ENCODE results near the gene GNG3. TPM values are rescaled to one million over a fixed set of nuclear protein-coding genes. Genes with fewer than 3 reads are reported as not detected.

The GNG3 gene
- total RNA-seq, result not detected

- Histone ChIP-seq H3K4me1 (peaks cover 8 to 21% of the 10 kb centered on the region in 2 donors), H3K27ac (peak within 1 kb of the TSS; percentile 86 to 94), H3K9me3 (no peaks in the 10 kb centered on the region), H3K36me3 (peaks cover 11 to 18% of the 10 kb centered on the region in 2 donors), H3K27me3 (no peaks in the 10 kb centered on the region), H3K4me3 (peak within 1 kb of the TSS; percentile 75 to 76)
- intact Hi-C loops (cut with DNase I), result loop anchor here (2.0 to 5.0 kb wide), 3 partner anchors 53 to 125 kb away; partner anchors contain the start of genes INTS5, POLR2G, STX5 and TEX54
- no peak for TF ChIP-seq CTCF (IDR thresholded peaks at IDR 0.05)
- DNase-seq (ENCODE audit: low spot score in 2 of 2), result no peak
Measured at GRCh38 chr11:62707277-62707861, at the start of gene GNG3, which contains the start of gene BSCL2. GNG3 (plus strand) TSS chr11:62707676; CDS start chr11:62708296, 620 bp downstream. BSCL2 (minus strand) TSS chr11:62707424; CDS start chr11:62707195, 229 bp downstream.

GRCh38 chr11:62664405-62665074 is 42.9 kb upstream of the GNG3 start:
- H3K36me3 ChIP-seq, result peaks cover 3 to 11% of the 10 kb centered on the region in 2 donors
- peak overlapping the region; percentile 80 to 89 for H3K27ac ChIP-seq
- no peaks in the 10 kb centered on the region for H3K27me3 ChIP-seq
- H3K4me3 ChIP-seq, result peak overlapping the region; percentile 71 to 93
- DNase-seq (ENCODE audit: low spot score in 2 of 2), result no peak
- H3K4me1 ChIP-seq, result peaks cover 10 to 20% of the 10 kb centered on the region in 2 donors
- no peaks in the 10 kb centered on the region for H3K9me3 ChIP-seq
- no peak for TF ChIP-seq CTCF (IDR thresholded peaks at IDR 0.05)
- intact Hi-C loops (cut with DNase I), result loop anchor here (1.0 to 2.0 kb wide), 5 partner anchors 11 to 64 kb away; partner anchors contain the start of genes EML3, INTS5, ROM1 and TTC9C

- Histone ChIP-seq H3K27ac (peak within 1 kb of the TSS; percentile 80 to 89), H3K27me3 (no peaks in the 10 kb centered on the region), H3K4me3 (peak within 1 kb of the TSS; percentile 71 to 93), H3K9me3 (no peaks in the 10 kb centered on the region), H3K4me1 (peaks cover 10 to 20% of the 10 kb centered on the region in 2 donors), H3K36me3 (peaks cover 3 to 11% of the 10 kb centered on the region in 2 donors)
- peak in 1 of 3 experiments; percentile 4 for TF ChIP-seq CTCF (IDR thresholded peaks at IDR 0.05)
- DNase-seq (ENCODE audit: low spot score in 2 of 2), result peak; percentile 82 to 96
- intact Hi-C loops (cut with DNase I), result loop anchor here (1.0 to 2.0 kb wide), 5 partner anchors 12 to 64 kb away; partner anchors contain the start of genes EML3, INTS5, ROM1 and TTC9C
Measured at GRCh38 chr11:62665075-62665598, 42.3 kb upstream of the GNG3 start, which contains the start of the genes C11orf98 and CSKMT. C11orf98 (minus strand) TSS chr11:62665210; CDS start chr11:62665169, 41 bp downstream. CSKMT (plus strand) TSS chr11:62665312; CDS start chr11:62665880, 568 bp downstream.

GRCh38 chr11:62665599-62666258 is 41.7 kb upstream of the GNG3 start:
- Histone ChIP-seq H3K9me3 (no peaks in the 10 kb centered on the region), H3K27me3 (no peaks in the 10 kb centered on the region), H3K27ac (peak overlapping the region; percentile 80 to 89), H3K4me1 (peaks cover 13 to 21% of the 10 kb centered on the region in 2 donors), H3K4me3 (peak overlapping the region; percentile 71 to 93), H3K36me3 (peaks cover 3 to 11% of the 10 kb centered on the region in 2 donors)
- intact Hi-C loops (cut with DNase I), result loop anchor here (1.0 to 2.0 kb wide), 5 partner anchors 12 to 63 kb away; partner anchors contain the start of genes EML3, INTS5, ROM1 and TTC9C
- DNase-seq (ENCODE audit: low spot score in 2 of 2), result peak in 1 of 2 donors; percentile 79
- peak in 1 of 3 experiments; percentile 1 for TF ChIP-seq CTCF (IDR thresholded peaks at IDR 0.05)
